GM21526 (cell line): ENCODE data around the gene RASD1.

Experiments used
- ATAC-seq: cut with Tn5 transposase; IDR thresholded peaks from one replicate; pipeline ENCODE4 v1.9.1; 2021; ENCODE audit warnings: moderate library complexity; ENCODE audit not compliant: unreplicated experiment, low FRiP score

RASD1 gene

DNA sequence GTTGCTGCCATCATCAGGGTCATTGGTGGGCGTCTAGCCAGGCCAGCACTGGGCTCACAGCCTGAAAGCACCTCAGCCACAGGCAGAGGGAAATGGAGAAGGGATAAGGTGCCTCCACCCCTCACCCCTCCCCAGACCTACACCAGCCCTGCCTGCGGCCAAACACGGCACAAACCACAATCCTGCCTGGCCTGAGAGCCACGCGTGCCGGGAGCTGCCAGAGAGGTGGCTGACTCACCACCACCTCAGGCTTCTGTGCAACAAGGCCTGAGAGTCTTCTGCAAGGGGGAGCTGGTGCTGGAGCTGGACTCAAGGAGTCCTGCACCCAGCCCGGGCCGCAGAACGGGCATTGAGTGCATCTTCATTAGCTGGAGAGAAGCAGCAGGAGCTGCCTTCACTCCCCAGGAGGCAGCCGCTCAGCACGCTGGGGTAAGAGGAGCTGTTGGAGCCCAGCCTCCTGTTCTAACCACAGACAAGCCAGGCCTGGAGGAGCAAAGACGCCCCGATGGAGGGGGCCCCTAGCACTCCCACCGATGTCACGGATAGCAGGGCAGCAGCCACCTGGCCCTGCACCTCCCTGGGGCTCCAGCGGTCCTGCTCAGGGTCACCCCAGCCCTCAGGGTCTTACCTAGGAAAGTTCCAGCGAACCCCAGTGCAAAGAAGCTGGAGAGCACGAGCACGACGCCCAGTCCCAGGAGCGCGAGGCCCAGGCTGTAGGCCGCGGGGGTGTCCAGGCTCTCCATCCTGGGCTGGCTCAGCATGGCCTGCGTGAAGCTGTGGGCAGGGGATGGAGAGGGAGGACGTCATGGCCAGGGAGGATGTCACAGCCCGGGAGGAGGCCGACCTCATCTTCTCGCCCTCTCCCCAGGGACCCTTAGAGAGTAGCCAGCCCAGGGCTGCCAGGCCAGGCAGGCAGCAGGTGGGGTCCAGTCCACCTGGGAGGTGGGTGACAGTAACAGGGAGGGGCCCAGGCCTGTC is 16.0 kb upstream of the RASD1 start:
- ATAC-seq: no peak

- no peak for ATAC-seq
Observed at GRCh38 chr17:17511293-17511741, 15.1 kb upstream of the RASD1 start.

DNA sequence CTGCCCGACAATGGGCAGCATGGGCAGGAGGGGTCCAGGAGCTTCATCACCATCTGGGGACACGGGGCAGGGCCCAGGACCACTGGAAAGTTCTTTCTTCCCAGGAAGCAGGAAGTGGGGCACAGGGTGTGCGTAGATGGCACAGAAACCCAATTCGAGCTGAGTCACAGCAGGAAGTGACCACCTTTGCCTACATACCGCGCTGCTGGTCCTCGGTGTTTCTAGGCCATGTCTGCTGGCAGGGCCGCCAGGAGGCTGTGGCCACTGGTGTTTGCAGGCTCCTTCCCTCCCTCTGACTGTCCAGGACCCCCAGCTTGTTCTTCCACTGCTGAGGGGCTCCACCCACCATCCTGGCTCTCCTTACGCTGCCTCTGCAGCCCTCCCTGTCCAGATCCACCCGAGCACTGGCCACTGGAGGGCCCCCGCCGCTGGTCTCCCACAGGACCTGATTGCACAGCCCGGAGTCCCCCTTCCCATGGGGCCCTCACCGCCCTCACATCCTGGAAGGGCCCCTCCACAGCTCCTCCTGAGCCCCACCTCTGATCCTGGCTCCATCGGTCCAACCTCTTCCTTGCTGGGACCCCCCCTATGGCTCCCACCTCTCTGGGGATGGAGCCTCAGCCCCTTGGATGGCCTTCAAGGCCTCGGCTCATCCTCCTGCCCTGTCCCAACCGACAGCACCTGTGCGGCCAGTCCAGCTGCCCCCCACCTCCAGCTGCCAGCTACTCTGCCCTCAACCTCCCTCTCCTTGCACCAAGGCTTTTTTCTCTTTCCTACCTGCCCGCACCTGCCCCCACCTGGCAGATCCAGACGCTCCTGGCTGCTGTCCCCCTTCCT is 14.5 kb upstream of the RASD1 start:
- ATAC-seq: no peak

- no peak for ATAC-seq
Observed at GRCh38 chr17:17509601-17510425, 13.6 kb upstream of the RASD1 start.

DNA sequence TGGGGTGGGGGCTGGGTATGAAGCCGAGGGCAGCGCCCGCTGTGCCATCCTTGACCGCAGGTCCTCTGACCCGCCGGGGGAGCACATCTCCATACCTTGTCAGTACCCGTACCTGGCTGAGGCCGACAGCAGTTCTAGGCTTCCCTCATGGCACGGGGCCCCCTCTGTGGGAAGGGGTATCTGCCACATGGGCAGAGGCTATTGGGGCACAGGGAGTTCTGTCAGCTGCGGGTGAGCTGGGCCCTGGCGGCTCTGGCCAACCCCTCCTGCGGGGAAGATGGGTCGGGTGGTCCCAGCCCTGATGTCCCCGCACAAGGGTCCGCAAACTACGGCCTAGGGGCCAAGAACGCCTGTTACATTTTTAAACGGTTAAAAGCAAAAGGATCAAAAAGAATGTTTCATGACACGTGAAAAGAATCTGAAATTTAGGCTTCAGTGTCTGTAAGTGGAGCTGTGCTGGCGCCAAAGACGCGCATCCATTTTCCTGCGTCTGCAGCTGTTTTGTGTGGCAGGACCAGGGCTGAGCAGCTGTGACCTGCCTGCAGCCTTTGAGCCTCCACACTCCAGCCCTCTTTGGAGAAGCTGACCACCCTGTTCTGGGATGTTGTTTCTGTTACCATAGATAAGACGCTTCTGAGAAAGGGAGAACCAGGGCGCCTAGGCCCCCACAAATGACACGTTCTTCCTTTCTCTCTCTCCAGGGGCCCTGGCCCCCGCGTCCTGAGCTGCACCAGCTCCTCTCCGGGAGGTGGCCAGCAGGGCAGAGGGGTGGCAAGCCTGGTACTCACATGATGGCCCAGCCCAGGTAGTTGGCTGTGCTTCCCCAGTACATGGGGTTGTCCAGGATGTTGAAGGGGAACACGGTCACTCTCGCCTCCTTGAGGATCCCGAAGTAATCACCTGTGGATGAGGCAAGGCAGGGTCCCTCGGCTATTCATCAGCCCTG is 12.7 kb upstream of the RASD1 start:
- no peak for ATAC-seq

DNA sequence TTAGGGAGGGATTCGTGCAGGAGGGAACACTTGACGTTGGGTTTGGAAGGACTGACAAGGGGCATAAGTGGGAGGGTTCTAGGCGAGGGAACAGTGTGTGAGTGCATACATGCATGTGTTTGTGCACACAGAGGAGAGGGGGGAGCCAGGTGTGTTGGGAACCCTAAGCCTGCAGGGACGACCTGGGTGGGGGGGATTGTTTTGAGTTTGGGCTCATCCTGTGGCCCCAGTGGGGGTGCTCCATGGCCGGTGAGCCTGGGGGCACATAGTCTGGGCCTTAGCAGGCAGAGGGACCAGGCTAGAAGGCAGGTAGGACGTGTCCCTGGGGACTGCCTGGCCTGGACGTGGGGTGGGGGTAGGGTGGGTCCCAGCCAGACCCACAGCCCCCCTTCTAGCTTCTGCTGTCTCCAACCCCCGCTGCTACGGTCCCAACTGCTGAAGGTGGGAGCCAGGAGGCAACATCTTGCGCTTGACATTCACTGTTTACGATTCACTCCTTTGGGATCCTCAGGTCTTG is 11.9 kb upstream of the RASD1 start:
- no peak for ATAC-seq

DNA sequence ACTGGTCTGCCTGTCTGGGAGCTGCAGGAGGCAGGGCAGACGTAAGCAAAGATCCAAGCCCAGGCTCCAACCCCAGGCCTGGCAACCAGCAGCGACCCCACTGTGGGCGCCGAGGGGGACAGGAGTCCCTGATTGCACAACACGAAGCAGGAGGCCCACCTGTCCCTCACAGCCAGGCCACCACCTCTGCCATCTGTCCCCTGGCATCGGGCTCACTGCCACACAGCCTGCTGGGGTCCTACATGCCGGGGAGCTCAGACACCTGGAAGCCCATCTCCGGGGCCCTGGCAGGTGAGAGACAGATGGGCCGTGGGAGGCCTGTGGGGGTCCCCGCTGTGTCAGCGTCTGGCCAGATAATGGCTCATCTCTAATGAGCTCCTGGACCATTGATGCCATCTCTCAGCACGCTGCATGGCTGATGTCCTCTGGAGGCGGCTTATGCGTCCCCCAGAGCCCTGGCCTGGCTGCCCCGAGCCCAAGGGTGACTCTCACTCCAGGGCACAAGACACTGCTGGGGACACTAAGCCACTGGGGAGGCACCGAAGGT is 11.3 kb upstream of the RASD1 start:
- no peak for ATAC-seq

GRCh38 chr17:17506893-17507464 is 10.8 kb upstream of the RASD1 start:
- ATAC-seq: no peak

- ATAC-seq: no peak
Observed at GRCh38 chr17:17506181-17506741, 10.1 kb upstream of the RASD1 start.

DNA sequence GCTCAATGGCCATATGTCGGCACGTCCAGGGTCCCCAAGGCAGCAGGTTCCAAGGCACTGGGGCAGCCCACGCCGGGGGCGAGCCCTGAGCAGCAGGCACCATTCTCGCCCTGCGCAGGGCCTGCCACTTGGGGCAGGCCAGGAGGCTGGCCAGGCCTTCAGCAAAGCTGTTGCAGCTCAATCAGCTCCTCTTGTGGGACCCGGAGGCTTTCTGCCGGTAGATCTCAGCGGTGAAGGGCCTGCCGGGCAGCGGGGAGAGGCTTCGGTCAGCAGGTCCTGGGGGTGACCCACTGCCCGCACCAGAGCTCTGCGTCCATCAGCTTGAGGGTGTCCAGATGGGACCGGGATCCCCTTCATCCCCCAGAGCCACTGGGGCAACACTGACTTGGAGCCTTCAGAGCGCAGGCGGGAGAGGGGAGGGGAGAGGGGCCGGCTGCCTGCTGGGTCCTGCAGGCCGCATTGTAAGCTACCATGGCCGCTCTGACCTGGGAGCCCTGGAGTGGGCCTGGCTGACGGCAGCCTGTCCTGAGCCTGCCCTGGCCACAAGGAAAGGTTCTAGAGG is 9.5 kb upstream of the RASD1 start:
- no peak for ATAC-seq

DNA sequence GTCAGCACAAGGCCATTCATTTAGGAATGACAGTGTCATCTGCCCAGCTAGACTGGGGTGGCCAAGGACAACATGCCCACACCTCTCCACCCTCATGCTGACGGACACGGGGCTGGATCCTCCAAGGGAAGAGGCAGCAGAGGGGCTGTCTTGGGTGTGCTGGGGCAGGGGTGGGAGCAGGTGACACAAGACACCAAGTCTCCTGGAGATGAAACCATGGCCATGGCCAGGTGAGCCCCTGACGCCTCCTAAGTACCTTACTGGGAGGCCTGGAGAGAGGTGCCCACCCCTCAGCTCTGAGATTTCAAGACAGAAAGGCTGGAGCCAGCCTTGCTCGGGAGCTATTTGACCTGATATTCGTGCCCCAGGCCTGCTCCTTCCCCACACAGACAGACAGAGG is 9.0 kb upstream of the RASD1 start:
- ATAC-seq: no peak

DNA sequence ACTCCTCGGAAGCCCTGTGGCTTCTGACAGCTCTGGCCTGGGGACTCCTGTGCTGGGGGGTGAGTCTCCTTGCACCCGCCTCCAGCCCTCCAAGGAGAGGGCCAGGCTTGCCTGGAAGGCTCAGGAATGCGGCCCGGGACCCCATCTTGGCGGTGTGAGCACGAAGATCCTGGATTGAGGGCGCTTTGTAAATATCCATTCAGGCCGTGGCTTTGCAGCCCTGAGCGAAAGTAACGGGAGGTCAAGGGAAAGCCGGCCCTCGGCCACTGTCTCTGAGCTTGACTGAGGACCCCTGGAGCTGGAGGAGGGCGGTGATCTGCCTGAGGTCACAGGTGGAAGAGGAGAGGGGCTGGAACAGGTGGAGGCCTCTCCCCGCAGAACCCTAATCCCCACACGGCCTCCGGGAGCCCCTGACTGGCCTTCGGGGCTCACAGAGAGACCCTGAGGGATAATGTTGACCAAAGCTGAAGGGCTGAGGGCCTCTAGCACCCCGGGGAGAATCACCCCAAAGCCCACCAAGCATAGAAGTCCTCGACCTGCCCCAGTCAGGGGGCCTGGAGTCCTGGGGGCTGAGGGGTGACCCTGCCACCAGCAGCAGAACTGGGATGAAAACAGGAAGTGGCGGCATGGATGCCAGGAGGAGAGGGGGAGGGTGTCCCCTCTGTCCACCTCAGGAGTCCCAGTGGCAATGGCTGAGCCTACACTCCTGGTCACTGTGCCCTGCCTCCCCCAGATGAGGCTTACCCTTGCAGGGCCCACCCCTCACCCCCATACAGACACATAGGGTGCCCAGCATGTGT is 8.3 kb upstream of the RASD1 start:
- no peak for ATAC-seq

- no peak for ATAC-seq
Observed at GRCh38 chr17:17503566-17504130, 7.5 kb upstream of the RASD1 start.

- no peak for ATAC-seq
Observed at GRCh38 chr17:17502741-17503565, 6.8 kb upstream of the RASD1 start.

DNA sequence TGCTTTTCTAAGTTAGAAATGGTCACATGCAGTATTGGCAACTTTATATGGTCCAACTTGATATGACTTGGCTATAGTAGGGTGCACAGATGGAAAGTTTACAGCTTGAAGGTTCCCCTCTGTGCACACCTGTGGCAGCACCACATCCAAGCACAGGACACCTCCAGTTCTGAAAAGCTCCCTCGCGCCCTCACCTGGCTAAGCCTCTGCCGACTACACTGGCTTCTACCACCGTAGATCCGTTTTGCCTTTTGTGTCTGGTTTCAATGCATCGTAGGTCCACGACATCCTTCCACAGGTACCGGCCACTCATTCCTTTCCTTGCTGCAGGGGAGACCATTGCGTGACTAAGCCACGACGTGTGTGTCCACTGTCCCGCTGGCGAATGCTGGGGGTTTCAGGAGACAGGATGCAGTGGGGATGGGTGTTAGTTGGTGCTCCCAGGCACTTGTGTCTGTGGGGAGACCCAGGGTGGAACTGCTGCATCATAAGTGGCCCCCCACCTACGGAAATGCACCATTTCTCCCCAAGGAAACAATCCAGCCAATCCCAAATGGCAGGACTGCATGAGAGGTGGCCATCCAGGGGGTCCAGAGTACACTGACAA is 4.9 kb upstream of the RASD1 start:
- no peak for ATAC-seq
